Ectodermal cell (in vitro differentiated cells): ENCODE results near the gene GRIK5.

Source experiments
- H3K27ac ChIP-seq: 2 replicates; pipeline ENCODE4 v1.7.0; 2013; ENCODE audit warnings: mild to moderate bottlenecking, low read depth, low read length; ENCODE audit not compliant: insufficient read depth, poor library complexity, severe bottlenecking
- H3K27me3 ChIP-seq: 2 replicates; pipeline ENCODE4 v1.7.0; 2013; ENCODE audit warnings: mild to moderate bottlenecking, low read length; ENCODE audit not compliant: insufficient read depth, control insufficient read depth, poor library complexity, severe bottlenecking
- H3K36me3 ChIP-seq: one replicate; pipeline ENCODE4 v1.7.0; 2013; ENCODE audit warnings: low read length; ENCODE audit not compliant: control insufficient read depth, insufficient read depth
- H3K4me1 ChIP-seq: one replicate; pipeline ENCODE4 v1.7.0; 2013; ENCODE audit warnings: low read length; ENCODE audit not compliant: control insufficient read depth, insufficient read depth
- H3K4me3 ChIP-seq: 2 replicates; pipeline ENCODE4 v1.7.0; 2013; ENCODE audit warnings: low read depth, low read length, control low read depth; ENCODE audit not compliant: insufficient read depth
- H3K9me3 ChIP-seq: 2 replicates; pipeline ENCODE4 v1.7.0; 2013; ENCODE audit warnings: mild to moderate bottlenecking, low read length, moderate library complexity; ENCODE audit not compliant: control insufficient read depth
- WGBS, 2 experiments: methylation state at CpG; one replicate each; pipeline ENCODE4 v1.1.7; 2013; ENCODE audit warnings: missing lambda C conversion rate in 2 of 2; 5-methylcytosine and 5-hydroxymethylcytosine counted together

The GRIK5 gene

DNA sequence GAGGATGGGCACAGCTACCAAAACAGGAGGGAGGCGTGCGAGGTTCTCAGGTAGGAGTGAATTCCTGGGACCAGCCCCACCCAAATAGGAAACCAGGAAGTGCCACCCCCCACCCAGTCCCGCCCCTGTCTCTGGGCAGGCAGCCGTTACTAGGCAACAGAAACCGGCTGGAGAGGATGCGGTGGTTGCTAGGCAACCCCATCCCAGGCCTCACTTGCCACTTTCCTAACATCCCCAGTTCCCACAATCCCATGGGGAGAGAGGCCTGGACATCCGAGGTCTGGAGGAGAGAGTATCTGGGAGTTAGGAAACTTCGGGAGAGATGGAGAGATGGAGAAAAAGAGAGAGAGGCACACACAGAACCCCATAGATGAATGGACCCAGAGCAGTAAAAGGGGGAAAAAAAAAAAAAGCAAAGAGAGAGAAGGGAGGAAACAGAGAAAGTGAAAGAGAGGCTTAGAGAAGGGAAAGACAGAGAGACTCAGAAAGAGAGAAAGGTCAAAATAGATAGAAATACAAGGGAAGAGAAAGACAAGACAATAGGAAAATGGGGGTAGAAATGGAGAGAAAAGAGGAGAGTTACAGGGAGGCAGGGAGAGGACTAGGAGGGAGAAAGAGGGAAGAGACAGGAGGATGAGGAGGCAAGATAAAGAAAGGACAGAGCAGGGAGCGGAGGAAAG, 3.8 kb downstream of the GRIK5 start:
- Histone ChIP-seq H3K4me3 (no peak overlapping the region), H3K27ac (no peak overlapping the region), H3K36me3 (peaks cover 21% of the 10 kb centered on the region), H3K27me3 (no peaks in the 10 kb centered on the region), H3K4me1 (peaks cover 20% of the 10 kb centered on the region), H3K9me3 (no peaks in the 10 kb centered on the region)
- 75 to 77% methylated on average over 9 of the region's 9 CpGs for WGBS, 2 experiments

DNA sequence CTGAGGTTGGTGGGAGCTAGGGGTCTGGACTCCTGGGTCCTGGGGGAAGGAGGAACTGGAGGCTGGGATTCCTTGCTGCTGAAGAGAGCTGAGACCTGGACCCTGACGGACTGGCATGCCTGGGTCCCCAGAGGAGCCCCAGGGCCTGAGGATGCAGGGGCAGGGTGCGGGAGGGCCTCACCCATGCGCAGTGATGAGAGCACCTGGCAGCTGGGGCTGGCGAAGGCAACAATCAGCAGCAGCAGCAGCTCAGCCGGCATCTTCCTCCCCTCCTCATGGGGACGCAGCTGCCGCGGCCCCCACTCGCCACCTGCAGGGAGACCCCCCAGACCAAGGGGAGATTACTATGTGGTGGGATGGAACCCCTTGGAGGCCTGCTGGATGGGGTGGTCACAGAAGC, 4.5 kb downstream of the GRIK5 start:
- peaks cover 16% of the 10 kb centered on the region for H3K4me1 ChIP-seq
- no peaks in the 10 kb centered on the region for H3K9me3 ChIP-seq
- peaks cover 21% of the 10 kb centered on the region for H3K36me3 ChIP-seq
- no peak overlapping the region for H3K4me3 ChIP-seq
- no peaks in the 10 kb centered on the region for H3K27me3 ChIP-seq
- H3K27ac ChIP-seq: no peak overlapping the region
- WGBS, 2 experiments: 93 to 97% methylated on average over 9 of the region's 9 CpGs

DNA sequence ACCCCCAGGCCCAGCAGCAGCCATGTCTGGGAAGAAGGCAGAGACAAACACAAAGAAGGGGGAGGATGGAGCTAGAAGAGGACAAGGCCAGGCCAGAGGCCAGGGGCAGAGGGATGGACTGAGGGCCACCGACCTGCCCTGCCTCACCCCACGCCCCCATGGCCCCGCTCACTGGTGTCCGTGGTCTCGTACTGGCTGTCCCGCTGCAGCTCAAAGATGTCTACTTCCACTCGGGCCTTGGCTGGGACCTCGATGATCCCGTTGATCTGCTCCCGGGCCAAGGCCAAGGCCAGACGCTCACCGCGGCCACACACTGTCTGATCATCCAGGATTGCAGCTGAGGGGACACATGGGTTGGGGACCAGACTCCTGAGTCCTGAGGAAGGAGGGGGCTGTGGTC, 5.0 kb downstream of the GRIK5 start:
- H3K4me1 ChIP-seq: peaks cover 12% of the 10 kb centered on the region
- H3K4me3 ChIP-seq: no peak overlapping the region
- 96 to 97% methylated on average over 13 of the region's 13 CpGs for WGBS, 2 experiments
- H3K27ac ChIP-seq: no peak overlapping the region
- no peaks in the 10 kb centered on the region for H3K9me3 ChIP-seq
- H3K27me3 ChIP-seq: no peaks in the 10 kb centered on the region
- H3K36me3 ChIP-seq: peaks cover 21% of the 10 kb centered on the region

DNA sequence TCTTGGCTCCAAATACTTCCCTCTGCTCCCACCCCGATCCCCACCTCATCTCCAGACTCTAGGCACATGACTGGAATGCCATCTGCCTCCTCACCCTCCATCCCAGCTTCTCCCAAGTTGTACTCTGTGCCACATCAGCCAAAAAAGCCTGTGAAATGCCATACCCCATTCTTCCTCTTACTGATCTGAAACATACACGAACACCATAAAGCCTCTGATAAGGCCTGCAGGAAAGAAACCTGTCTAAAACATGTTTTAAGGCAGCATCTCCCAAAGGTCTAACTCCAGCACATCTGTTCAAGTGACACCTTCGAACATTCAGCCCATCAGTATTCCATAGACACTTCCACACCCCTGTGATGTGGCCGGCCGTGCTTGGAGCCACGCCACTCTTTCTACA, 5.6 kb downstream of the GRIK5 start:
- H3K36me3 ChIP-seq: peaks cover 26% of the 10 kb centered on the region
- H3K27me3 ChIP-seq: no peaks in the 10 kb centered on the region
- no peak overlapping the region for H3K4me3 ChIP-seq
- peaks cover 12% of the 10 kb centered on the region for H3K4me1 ChIP-seq
- H3K9me3 ChIP-seq: no peaks in the 10 kb centered on the region
- WGBS, 2 experiments: 94% methylated on average over 6 of the region's 6 CpGs
- H3K27ac ChIP-seq: no peak overlapping the region

DNA sequence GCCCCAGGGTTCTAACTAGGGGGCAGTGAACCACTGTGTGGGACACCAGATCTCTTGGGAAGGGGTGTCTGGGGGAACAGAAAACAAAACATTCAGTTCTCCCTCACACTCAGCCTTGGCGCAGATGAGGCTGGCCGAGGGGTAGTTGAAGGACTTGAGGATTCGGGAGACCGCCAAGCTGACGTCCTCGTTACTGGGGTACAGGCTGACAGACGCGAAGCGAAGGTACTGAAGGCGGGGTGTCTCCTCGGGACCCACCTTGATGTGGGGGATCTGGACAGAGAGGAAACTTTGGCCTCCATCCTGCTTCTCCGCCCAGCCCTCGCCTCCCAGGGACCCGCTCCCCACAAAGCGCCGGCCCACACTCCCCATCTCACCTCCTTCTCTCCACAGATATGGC, 7.6 kb downstream of the GRIK5 start:
- H3K4me1 ChIP-seq: no peaks in the 10 kb centered on the region
- H3K9me3 ChIP-seq: no peaks in the 10 kb centered on the region
- peaks cover 30% of the 10 kb centered on the region for H3K36me3 ChIP-seq
- 95 to 96% methylated on average over 16 of the region's 16 CpGs for WGBS, 2 experiments
- H3K4me3 ChIP-seq: no peak overlapping the region
- H3K27me3 ChIP-seq: no peaks in the 10 kb centered on the region
- H3K27ac ChIP-seq: no peak overlapping the region

DNA sequence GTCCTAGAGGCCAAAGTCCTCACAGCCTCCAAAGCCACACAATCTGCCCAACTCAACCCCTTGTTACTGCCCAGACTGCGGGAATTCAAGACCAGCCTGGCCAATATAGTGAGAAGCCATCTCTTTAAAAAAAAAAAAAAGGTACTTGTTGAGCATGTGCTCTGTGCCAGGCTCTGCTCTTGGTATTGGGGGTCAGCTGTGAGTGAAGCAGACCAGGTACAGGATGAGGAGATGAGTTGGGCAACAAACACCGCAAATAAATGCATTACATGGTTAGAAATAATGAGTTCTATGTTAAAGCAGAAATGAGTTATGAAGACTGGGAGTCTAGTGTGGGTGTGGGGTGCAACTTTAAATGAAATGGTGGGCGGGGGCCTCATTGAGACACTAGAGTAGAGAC, 9.9 kb downstream of the GRIK5 start:
- WGBS, 2 experiments: 93% methylated on average over 3 of the region's 3 CpGs
- Histone ChIP-seq H3K27ac (no peak overlapping the region), H3K4me1 (no peaks in the 10 kb centered on the region), H3K9me3 (no peaks in the 10 kb centered on the region), H3K4me3 (no peak overlapping the region), H3K36me3 (peaks cover 41% of the 10 kb centered on the region), H3K27me3 (no peaks in the 10 kb centered on the region)

DNA sequence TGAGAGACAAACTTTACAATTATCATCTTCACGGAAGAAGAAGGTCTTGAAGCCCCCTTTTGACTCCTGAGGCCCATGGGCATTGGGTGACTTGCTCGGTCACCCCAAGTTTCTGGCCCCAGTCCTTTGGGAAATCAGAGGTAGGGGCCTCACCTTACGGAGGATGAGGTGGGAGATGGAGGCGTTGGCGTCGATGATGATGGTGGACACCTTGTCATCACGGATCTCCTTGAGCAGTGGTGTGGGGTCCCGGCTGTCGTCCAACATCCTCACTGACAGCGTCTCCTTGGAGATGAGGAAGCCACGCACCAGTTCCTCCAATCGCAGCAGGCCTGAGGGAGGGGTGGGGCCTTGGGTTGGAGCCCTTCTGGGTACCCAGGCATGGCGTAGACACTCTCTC, 10.8 kb downstream of the GRIK5 start:
- 95 to 96% methylated on average over 13 of the region's 13 CpGs for WGBS, 2 experiments
- no peak overlapping the region for H3K4me3 ChIP-seq

DNA sequence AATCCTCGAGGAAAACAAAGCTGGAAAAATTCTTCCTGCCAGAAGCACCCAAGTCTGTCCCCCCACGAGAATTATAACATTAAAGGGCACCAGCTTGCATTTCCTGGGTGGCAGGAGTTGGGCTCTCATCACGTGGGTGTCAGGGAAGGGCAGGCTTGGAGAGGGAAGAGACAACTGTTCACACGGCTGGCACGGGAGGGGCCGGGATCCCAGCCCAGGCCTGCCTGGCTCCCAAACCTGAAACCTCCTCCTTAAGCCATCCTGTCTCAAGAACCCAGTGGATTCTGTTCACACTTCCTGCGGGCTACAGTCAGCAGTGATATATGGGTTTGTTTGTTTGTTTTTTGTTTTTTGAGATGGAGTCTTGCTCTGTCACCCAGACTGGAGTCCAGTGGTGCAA, 12.2 kb downstream of the GRIK5 start:
- H3K36me3 ChIP-seq: peaks cover 47% of the 10 kb centered on the region
- H3K27me3 ChIP-seq: no peaks in the 10 kb centered on the region
- no peaks in the 10 kb centered on the region for H3K4me1 ChIP-seq
- no peaks in the 10 kb centered on the region for H3K9me3 ChIP-seq
- 93 to 96% methylated on average over 7 of the region's 7 CpGs for WGBS, 2 experiments
- H3K4me3 ChIP-seq: no peak overlapping the region
- no peak overlapping the region for H3K27ac ChIP-seq

More for the DNA sequence above, 10.8 kb downstream of the GRIK5 start:
- no peaks in the 10 kb centered on the region for H3K9me3 ChIP-seq
- peaks cover 39% of the 10 kb centered on the region for H3K36me3 ChIP-seq
- no peak overlapping the region for H3K27ac ChIP-seq
- no peaks in the 10 kb centered on the region for H3K4me1 ChIP-seq
- H3K27me3 ChIP-seq: no peaks in the 10 kb centered on the region

DNA sequence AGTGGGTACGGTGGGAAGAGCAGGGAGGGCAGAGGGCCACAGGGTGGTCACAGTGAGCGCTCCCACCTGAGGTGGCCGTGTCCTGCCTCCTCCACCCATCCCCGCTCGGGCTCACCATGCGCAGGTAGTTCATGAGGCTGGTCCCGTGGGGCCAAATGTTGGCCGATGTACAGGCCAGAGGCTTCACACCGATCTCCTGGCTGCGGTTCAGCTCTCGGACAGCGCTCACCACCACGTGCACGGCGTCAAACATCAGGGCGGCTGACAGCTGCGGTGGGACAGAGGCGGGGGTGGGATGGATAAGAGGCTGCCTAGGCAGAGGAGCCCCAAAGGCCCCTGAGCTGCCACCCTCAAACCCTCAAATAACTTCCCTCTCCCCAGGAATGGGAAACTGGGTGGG, 15.8 kb downstream of the GRIK5 start:
- Histone ChIP-seq H3K9me3 (no peaks in the 10 kb centered on the region), H3K27ac (no peak overlapping the region), H3K36me3 (peaks cover 26% of the 10 kb centered on the region), H3K4me3 (no peak overlapping the region), H3K4me1 (no peaks in the 10 kb centered on the region), H3K27me3 (no peaks in the 10 kb centered on the region)
- 95 to 97% methylated on average over 17 to 18 of the region's 18 CpGs for whole genome bisulfite sequencing, 2 experiments

DNA sequence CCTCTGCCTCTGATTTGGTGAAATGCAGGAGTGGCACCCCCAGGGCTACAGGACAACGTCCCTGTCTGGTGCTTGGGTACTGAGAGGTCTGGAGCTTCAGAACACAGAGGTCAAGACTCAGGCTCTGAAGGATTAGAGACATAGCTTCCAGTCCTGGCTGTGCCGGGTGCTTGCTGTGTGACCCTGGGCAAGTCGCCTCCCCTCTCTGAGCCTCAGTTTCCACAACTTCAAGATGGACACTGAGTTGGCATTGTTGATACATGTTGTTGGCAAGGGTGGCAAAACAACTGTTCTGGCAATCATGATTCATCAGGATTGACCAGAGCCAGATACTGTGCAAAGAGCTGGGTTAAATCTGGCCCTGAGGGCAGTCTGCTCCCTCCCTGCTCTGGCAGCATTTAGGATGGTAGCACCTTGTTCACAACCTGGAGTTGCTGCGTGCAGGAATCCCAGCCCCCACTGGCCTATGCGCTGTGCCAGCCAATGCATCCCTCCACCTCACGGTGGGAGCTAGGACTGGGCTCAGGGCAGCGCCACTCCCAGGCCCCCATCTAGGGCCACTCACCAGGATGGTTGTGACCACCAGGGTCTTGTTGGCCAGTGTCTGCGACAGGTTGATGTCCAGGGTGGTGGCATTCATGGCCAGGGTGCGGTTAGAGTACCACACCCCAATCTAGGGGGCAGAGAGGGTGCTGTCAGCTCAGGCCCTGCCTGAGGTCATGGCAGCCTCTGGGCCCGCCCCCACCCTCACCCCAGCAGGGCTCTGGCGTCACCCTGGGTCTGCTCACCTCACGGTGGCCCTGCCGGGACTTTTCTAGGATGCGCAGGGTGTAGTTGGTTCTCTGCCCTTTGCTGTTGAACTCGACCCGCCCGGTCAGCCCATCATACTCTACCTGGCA, 16.7 kb downstream of the GRIK5 start:
- no peaks in the 10 kb centered on the region for H3K4me1 ChIP-seq
- no peaks in the 10 kb centered on the region for H3K27me3 ChIP-seq
- no peak overlapping the region for H3K4me3 ChIP-seq
- no peaks in the 10 kb centered on the region for H3K9me3 ChIP-seq
- H3K36me3 ChIP-seq: peaks cover 24% of the 10 kb centered on the region
- WGBS, 2 experiments: 96 to 97% methylated on average over 17 of the region's 17 CpGs
- no peak overlapping the region for H3K27ac ChIP-seq
